ENCODE data around the gene ACSF3.
"Not testable (repeated sequence)": the region's sequence is repeated elsewhere in the genome, so short reads cannot be mapped to it uniquely, and the experiment has no call there.

- TF ChIP-seq EZH2 (IDR thresholded peaks at IDR 0.05; ENCODE audit: borderline replicate concordance, low read length); CTCF (IDR thresholded peaks at IDR 0.05; ENCODE audit: low read length): not testable (repeated sequence)
These were observed 24.6 kb upstream of the ACSF3 start for GRCh38 chr16:89068814-89069616.

Data from OCI-LY1 (cell line).